H1 (cell line): ENCODE data around the gene GNS. TPM values are rescaled to one million over a fixed set of nuclear protein-coding genes. Genes with fewer than 3 reads are reported as not detected.

Experiments used
- CHD2 ChIP-seq: IDR thresholded peaks from 2 replicates; pipeline ENCODE4 v1.6.1; 2012; ENCODE audit warnings: low read length, improper control_type of control experiment
- CTBP2 ChIP-seq: IDR thresholded peaks from 2 replicates; pipeline ENCODE4 v1.7.0; 2011; ENCODE audit warnings: borderline replicate concordance, mild to moderate bottlenecking, moderate library complexity, mixed read lengths, low read length; ENCODE audit not compliant: insufficient read depth, insufficient read length
- PHF8 ChIP-seq: fragments of 200-600 bp; sonication (generic); conservative IDR thresholded peaks from 2 replicates; pipeline ENCODE4 v1.7.1; 2012; ENCODE audit warnings: low read depth, mild to moderate bottlenecking, inconsistent platforms, low read length, moderate library complexity
- ZNF274 ChIP-seq: IDR thresholded peaks from 2 replicates; pipeline ENCODE4 v1.7.0; 2012; ENCODE audit warnings: low read length, borderline replicate concordance; ENCODE audit errors: extremely low read depth
- polyA plus RNA-seq, 7 experiments: library from polyadenylated mRNA; depleted of rRNA in 3 of 7; stranded (reverse) in 5 of 7; unstranded in 2 of 7; fragments of >200 nt in 5 of 7; fragments of 200-250 nt in 2 of 7; gene quantifications; 1 replicate in 5 of 7; 2 replicates in 1 of 7; 4 replicates in 1 of 7; pipeline versions ENCODE4 v1.2.1 to v1.2.3, GENCODE V29; 2011 to 2013; ENCODE audit warnings: missing spikeins in 2 of 7, mixed read lengths in 2 of 7
- total RNA-seq: library from RNA; stranded (reverse); fragmentation: NEBNext Ultra II Directional; extraction: Animal tissue kit (Norgen Biotek cat#: 25700); gene quantifications from 2 replicates; pipeline ENCODE4 v1.2.1, GENCODE V29; 2021

GNS gene
- total and polyA plus RNA-seq, 2 of the 8 experiments (the other 6 are each of a cell fraction or from before 2014, with no cell fraction given): 16.0 to 28.5 TPM

- TF ChIP-seq ZNF274 (no peak), PHF8 (no peak), CHD2 (no peak), CTBP2 (no peak)
Measured at GRCh38 chr12:64793610-64794009, 34.4 kb upstream of the GNS start (continued).
